GM12878 (cell line): Measurements from ENCODE around the gene OGFR. TPM values are rescaled to one million over a fixed set of nuclear protein-coding genes. Genes with fewer than 3 reads are reported as not detected.

Experiments used
- ATAC-seq: fragments of 200-7000 bp; cut with Tn5 transposase; 3 replicates; pipeline ENCODE4 v1.9.1; 2020; ENCODE audit warnings: mild to moderate bottlenecking, moderate library complexity
- BruUV-seq: library from RNA; stranded (reverse); fragments of 400-500 nt; replicated peaks from 2 replicates; lab custom pipeline; 2021; lab: Mats Ljungman, UMichigan
- CTCF ChIA-PET: fragments of 300-600 bp; sonication (Branson Sonifier 250); formaldehyde crosslinking; extraction: SDS; loops from one replicate; lab custom pipeline; 2021; ENCODE audit warnings: inconsistent platforms; lab: Yijun Ruan, JAX
- POLR2A ChIA-PET: fragments of 350-600 bp; formaldehyde crosslinking; extraction: SDS; loops from one replicate; lab custom pipeline; 2021; ENCODE audit warnings: inconsistent platforms; lab: Charles Lee
- RAD21 ChIA-PET: fragments of 300-600 bp; sonication (Branson Sonifier 250); formaldehyde crosslinking; loops from one replicate; lab custom pipeline; 2023; ENCODE audit warnings: antibody characterized with exemption; ENCODE audit not compliant: unreplicated experiment; lab: Charles Lee
- SMC1A ChIA-PET: fragments of 300-600 bp; sonication (Branson Sonifier 250); formaldehyde crosslinking; loops from one replicate; lab custom pipeline; 2023; ENCODE audit not compliant: unreplicated experiment, uncharacterized antibody; lab: Charles Lee
- DNase-seq: peaks from one replicate; pipeline ENCODE4 v3.0.0-alpha.2; 2011; ENCODE audit warnings: low read depth, low spot score
- FAIRE-seq: peaks from 3 replicates; lab custom pipeline; 2011; peaks lifted over from hg19 to GRCh38; lab: Jason Lieb, UNC
- H2AFZ ChIP-seq: 2 replicates; pipeline ENCODE4 v1.6.0; 2011; ENCODE audit warnings: low read depth, low read length, control low read depth; ENCODE audit not compliant: control insufficient read depth
- H3K27ac ChIP-seq: 2 replicates; pipeline ENCODE4 v1.5.1; 2011; ENCODE audit warnings: control low read depth; ENCODE audit not compliant: control insufficient read depth, insufficient read depth
- H3K27me3 ChIP-seq, 2 experiments: replicated peaks in 1 of 2; 2 replicates each; pipeline versions ENCODE4 v1.6.0 to v1.6.1; 2011; ENCODE audit warnings: low read length in 1 of 2; ENCODE audit not compliant: control insufficient read depth in 2 of 2, insufficient read depth in 2 of 2
- H3K36me3 ChIP-seq, 2 experiments: 2 replicates each; pipeline ENCODE4 v1.5.1; 2011; ENCODE audit warnings: low read length in 1 of 2; ENCODE audit not compliant: control insufficient read depth in 2 of 2, insufficient read depth in 2 of 2
- H3K4me1 ChIP-seq: 2 replicates; pipeline ENCODE4 v1.6.1; 2011; ENCODE audit warnings: mild to moderate bottlenecking, low read length, moderate library complexity, mixed read lengths; ENCODE audit not compliant: control insufficient read depth, insufficient read depth
- H3K4me2 ChIP-seq: 2 replicates; pipeline ENCODE4 v1.6.0; 2011; ENCODE audit warnings: control low read depth; ENCODE audit not compliant: control insufficient read depth, insufficient read depth
- H3K4me3 ChIP-seq: fragments of 200-600 bp; sonication (generic); 2 replicates; pipeline ENCODE4 v1.5.1; 2016
- H3K79me2 ChIP-seq: 2 replicates; pipeline ENCODE4 v1.6.0; 2011; ENCODE audit warnings: low read length; ENCODE audit not compliant: control insufficient read depth, insufficient read depth
- H3K9ac ChIP-seq: 2 replicates; pipeline ENCODE4 v1.8.0; 2011; ENCODE audit warnings: low read length, control low read depth, mixed read lengths; ENCODE audit not compliant: control insufficient read depth, insufficient read depth
- H3K9me3 ChIP-seq: replicated peaks from 3 replicates; pipeline ENCODE4 v1.5.1; 2011; ENCODE audit warnings: mild to moderate bottlenecking, low read length; ENCODE audit not compliant: control insufficient read depth, insufficient read depth
- H4K20me1 ChIP-seq: 2 replicates; pipeline ENCODE4 v1.6.0; 2011; ENCODE audit not compliant: control insufficient read depth, insufficient read depth
- DPF2 ChIP-seq: fragments of 450-650 bp; IDR thresholded peaks from 2 replicates; pipeline ENCODE4 v1.6.1; 2017; ENCODE audit warnings: mild to moderate bottlenecking
- GATAD2B ChIP-seq: fragments of 450-650 bp; conservative IDR thresholded peaks from 2 replicates; pipeline ENCODE4 v1.6.1; 2017; ENCODE audit warnings: low read depth, mild to moderate bottlenecking, moderate library complexity
- HDAC2 ChIP-seq: fragments of 200-600 bp; sonication (generic); IDR thresholded peaks from 2 replicates; pipeline ENCODE4 v1.6.1; 2017
- IKZF1 ChIP-seq: fragments of 450-650 bp; conservative IDR thresholded peaks from 2 replicates; pipeline ENCODE4 v1.6.1; 2017; ENCODE audit warnings: antibody characterized with exemption, mild to moderate bottlenecking
- LARP7 ChIP-seq: fragments of 450-650 bp; IDR thresholded peaks from 2 replicates; pipeline ENCODE4 v1.6.1; 2017; ENCODE audit warnings: mild to moderate bottlenecking
- POLR2A ChIP-seq: IDR thresholded peaks from 2 replicates; pipeline ENCODE4 v1.6.1; 2011; ENCODE audit warnings: low read depth, mild to moderate bottlenecking, low read length
- RAD21 ChIP-seq: IDR thresholded peaks from 2 replicates; pipeline ENCODE4 v1.6.1; 2011; ENCODE audit warnings: mild to moderate bottlenecking, low read depth, low read length, moderate library complexity; ENCODE audit not compliant: insufficient read depth
- TCF12 ChIP-seq: IDR thresholded peaks from 2 replicates; pipeline ENCODE4 v1.6.1; 2011; ENCODE audit warnings: low read depth, mild to moderate bottlenecking, low read length
- whole genome bisulfite sequencing: methylation state at CpG from one replicate; pipeline ENCODE4 v1.1.6; 2016; ENCODE audit warnings: low lambda C conversion rate; ENCODE audit not compliant: insufficient replicate concordance, insufficient coverage; ENCODE audit errors: missing lambda C conversion rate; 5-methylcytosine and 5-hydroxymethylcytosine counted together
- in situ Hi-C: fragments of 300-500 bp; cut with MboI; formaldehyde crosslinking; loops from 9 replicates; pipeline ENCODE4 v1.14.3; 2018; ENCODE audit warnings: mixed read lengths
- intact Hi-C: fragments of 100-400 bp; cut with micrococcal nuclease; formaldehyde crosslinking; loops from one replicate; pipeline ENCODE4 v1.14.2; 2022; ENCODE audit not compliant: unreplicated experiment
- polyA plus RNA-seq, 11 experiments: library from polyadenylated mRNA; depleted of rRNA in 4 of 11; unstranded in 6 of 11; stranded (reverse) in 5 of 11; fragments of >200 nt; fragmentation: Nextera tagmentation in 4 of 11; fragmentation: Illumina TruSeq in 1 of 11; extraction: Ambion mirVana in 4 of 11; extraction: Trizol in 1 of 11; gene quantifications; 1 replicate in 1 of 11; 2 replicates in 10 of 11; pipeline versions ENCODE4 v1.2.1 to v1.2.3, GENCODE V29; 2011 to 2016; ENCODE audit warnings: inconsistent platforms in 2 of 11, missing spikeins in 2 of 11, low read depth in 1 of 11
- total RNA-seq, 4 experiments: library from RNA; depleted of rRNA in 3 of 4; stranded (reverse); fragments of >200 nt in 3 of 4; fragmentation: Illumina TruSeq in 1 of 4; extraction: Trizol in 1 of 4; gene quantifications; 2 replicates each; pipeline versions ENCODE4 v1.2.1 to v1.2.3, GENCODE V29; 2013 to 2021
- TF ChIP-seq, protein P1 (sequence below): IDR thresholded peaks from 2 replicates; pipeline ENCODE4 v1.6.1; 2012; ENCODE audit warnings: low read depth, low read length, improper control_type of control experiment

OGFR gene
- total and polyA plus RNA-seq, 10 of the 15 experiments (the other 5 are each of a cell fraction or from before 2014, with no cell fraction given): 0.72 to 62.1 (median 27.3) TPM

- POLR2A ChIA-PET: interaction anchor here (1.0 kb wide), 2 partner anchors 38 to 64 kb away, joined by 3 to 6 read pairs; no protein-coding TSS in a partner anchor
- in situ Hi-C loops: no loop called here
- peak overlapping the region; percentile 75 for H2AFZ ChIP-seq
Observed at GRCh38 chr20:62860924-62861691, 56.5 kb downstream of the OGFR start.

More at GRCh38 chr20:62860924-62861691, 56.5 kb downstream of the OGFR start:
- DNase-seq (no peak), FAIRE-seq (no peak), ATAC-seq (peak; percentile 28)
- Histone ChIP-seq H3K27me3 (no peaks in the 10 kb centered on the region; a peak in 1 of 4 replicates), H3K27ac (no peak overlapping the region), H4K20me1 (no peaks in the 10 kb centered on the region), H3K9me3 (no peaks in the 10 kb centered on the region), H3K9ac (peak overlapping the region; percentile 27; the same call in 1 of the 2 replicates), H3K79me2 (peaks cover 3% of the 10 kb centered on the region; the same call in 1 of the 2 replicates), H3K4me1 (peaks cover 5% of the 10 kb centered on the region), H3K36me3 (no peaks in the 10 kb centered on the region), H3K4me3 (no peak overlapping the region), H3K4me2 (peak overlapping the region; percentile 89)
- ChIA-PET RAD21 (interaction anchor here (0.6 to 1.0 kb wide), 4 partner anchors 39 to 148 kb away, joined by 3 to 6 read pairs (median 4); partner anchors contain the start of gene MRGBP), SMC1A (interaction anchor here (0.8 to 1.4 kb wide), 2 partner anchors 12 to 38 kb away, joined by 3 read pairs; no protein-coding TSS in a partner anchor), CTCF (interaction anchor here (1.2 to 1.3 kb wide), 3 partner anchors 28 to 47 kb away, joined by 3 read pairs; no protein-coding TSS in a partner anchor)
- BruUV-seq: no TSS peak
- intact Hi-C loops: no loop called here
- no peak for TF ChIP-seq HDAC2
- peak; percentile 66; the same call in 1 of the 2 replicates for TF ChIP-seq LARP7
- TF ChIP-seq, protein P1, sequence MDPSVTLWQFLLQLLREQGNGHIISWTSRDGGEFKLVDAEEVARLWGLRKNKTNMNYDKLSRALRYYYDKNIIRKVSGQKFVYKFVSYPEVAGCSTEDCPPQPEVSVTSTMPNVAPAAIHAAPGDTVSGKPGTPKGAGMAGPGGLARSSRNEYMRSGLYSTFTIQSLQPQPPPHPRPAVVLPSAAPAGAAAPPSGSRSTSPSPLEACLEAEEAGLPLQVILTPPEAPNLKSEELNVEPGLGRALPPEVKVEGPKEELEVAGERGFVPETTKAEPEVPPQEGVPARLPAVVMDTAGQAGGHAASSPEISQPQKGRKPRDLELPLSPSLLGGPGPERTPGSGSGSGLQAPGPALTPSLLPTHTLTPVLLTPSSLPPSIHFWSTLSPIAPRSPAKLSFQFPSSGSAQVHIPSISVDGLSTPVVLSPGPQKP: no peak
- TF ChIP-seq DPF2: no peak
- TF ChIP-seq RAD21: no peak
- peak; percentile 47 for TF ChIP-seq GATAD2B
- TF ChIP-seq POLR2A: peak; percentile 64
- no peak for TF ChIP-seq TCF12
- TF ChIP-seq IKZF1: peak; percentile 95
- 9% methylated on average over 53 of the region's 129 CpGs for WGBS
